ENCODE measurements around the gene TSHZ3.

Gene TSHZ3

DNA sequence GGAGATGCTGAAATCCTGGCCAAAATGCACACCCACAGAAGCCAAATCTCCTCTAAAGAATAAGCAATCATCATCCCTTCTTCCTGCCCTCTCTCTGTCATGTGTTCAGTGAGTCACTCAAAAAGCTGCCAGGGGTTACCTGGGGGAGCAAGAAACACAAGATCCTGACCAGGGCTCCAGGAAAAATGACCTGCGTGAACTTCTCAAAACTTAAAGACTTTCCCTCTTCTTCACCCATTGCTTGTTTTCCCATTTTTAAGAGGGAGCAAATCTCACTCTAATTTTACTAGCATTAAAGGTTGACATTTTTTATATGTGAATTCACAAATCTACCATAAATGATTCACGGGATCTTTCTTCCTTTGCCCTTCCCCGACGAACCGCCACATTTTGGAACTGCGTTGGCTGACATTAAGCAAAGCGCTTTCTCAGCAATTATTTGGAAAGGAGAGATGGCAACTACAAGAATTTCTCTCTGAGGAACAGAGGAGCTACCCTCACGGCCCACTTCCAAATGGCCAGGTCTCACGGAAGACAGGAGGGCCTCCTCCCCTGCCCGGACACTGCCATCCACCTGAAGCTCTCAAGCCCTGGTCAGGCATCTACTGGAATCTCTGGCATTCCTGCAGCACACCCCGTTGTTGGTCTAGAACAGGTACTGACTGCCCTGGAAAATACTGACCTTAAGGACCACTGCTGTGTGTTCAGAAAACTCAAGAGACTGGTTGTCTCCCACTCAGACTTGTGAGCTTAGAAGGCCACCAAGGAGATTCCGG lies 14.2 kb downstream of the TSHZ3 start:
- no peak for DNase-seq

DNA sequence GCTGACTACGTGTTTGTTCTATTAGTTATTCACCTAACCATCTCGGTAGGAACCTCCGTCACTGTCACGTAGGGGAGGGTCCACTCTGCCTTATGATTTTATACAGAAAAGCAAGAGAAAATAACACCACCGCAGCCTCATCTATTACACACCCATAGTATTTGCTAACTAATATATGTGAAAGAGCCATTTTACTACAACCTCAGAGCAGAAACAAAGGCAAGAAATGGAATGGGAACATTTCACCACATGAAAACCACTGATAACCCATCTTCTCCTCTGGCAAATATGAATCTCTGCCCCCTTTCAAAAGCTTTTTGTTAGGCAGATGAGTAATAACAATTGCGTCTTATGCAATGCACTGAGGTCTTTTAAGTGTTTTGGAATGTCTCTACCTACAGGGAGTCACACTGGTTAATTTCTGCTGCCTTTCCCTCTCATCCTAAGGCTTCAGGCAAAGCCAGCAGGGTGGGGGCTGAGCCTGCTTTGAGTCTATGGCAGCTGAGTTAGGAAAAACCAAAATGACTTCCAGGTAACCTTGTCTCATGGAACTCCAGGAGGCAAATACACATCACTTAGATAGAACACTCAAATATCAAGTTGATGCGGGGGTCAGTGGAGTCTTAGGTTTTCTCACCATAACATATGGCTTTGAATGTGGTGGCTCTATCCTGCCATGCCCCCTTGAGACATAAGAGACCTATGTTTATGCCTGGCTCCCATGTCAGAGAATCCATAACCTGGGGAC lies 15.0 kb downstream of the TSHZ3 start:
- DNase-seq: no peak

DNA sequence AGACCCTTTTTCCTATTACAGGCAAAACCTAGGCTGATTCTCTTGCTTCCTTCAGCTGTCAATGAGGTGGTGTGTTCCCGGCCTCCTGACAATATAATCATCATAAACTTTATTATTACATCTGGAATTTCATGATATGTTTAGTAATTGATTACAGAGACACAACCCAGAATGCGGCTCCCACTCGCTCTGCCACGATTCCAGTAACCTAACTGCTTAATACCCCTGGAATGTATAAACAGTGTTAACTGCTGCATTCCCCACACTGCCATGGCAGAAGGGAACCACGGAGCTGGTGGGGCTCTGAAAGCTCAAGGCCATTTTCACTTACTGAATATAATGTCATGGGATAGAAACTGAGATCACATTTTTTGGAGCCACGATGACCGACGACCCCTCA lies 17.1 kb downstream of the TSHZ3 start:
- no peak for DNase-seq

DNA sequence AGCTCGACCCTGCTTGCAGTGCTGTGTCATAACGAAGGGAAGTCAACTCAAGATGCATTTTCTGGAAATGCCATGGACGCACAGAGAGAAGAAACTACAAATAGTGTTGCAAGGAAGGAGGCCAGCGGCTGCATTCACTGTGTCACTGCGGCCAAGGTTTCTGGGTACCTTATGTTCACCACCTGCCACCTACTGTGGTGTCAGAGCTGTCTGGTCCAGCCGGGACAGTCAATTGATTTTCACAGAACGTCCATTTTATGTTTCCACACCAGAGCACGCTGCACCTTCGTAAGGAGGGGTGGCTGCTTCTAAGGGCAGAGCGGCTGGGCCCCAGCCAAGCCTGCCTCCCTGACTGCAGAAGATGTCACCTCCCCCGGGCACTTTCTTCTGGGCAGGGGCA lies 17.7 kb downstream of the TSHZ3 start:
- no peak for DNase-seq

DNA sequence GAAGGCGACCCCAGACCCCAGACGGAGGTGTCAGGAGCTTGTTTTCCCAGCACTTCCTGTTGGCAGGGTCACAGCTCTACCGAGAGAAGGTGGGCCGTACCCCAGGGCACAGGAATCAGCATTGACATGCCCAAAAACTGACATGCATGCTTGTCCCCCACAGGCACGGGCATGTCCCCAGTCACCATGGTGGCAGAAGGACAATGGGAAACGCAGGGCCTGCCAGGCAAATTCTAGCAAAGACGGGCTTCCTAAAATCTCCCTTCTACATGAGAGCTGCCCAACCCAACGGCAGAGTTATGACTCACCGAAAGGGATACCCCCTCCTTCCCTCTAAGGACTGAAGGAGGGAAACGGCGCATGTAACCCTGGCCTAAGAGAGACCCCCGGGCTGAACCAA lies 18.5 kb downstream of the TSHZ3 start:
- no peak for DNase-seq

DNA sequence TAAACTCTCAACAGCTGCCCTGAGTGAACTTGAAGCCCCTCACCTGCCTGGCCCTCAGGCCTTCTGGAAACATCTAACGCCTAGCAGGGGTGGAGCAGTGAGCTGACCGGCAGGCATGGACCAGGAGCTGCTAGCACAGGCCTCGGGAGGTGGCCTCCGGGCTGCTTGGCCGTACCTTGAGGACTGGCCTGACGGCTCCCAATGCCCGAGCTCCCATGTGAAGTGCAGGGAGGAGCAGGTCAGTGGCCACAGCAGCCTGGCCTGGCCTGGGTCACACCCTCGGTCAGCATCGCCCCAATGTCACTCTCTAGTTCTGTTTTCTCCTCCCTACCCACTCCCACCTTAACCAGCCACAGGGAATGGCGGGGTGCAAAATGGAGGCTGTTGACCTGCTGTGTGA lies 19.0 kb downstream of the TSHZ3 start:
- no peak for DNase-seq

DNA sequence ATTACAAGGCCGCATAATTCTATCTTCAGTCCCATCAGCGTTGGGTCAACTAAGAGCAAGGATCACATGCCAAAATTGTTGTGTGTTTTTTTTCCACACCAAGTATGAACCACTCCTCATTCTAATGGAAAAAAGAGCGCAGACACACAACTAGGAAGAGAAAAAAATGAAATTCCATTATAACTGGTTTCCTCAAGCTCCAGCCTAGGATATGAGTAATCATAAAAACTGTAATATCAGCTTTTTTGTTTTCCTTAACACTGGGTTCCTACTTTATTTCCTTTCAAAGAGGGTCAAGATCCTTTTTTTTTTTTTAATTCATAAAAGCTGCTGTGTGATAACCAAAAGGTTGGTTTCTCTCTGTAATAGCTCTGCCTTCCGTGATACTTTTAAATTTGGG lies 19.4 kb downstream of the TSHZ3 start:
- DNase-seq: no peak

DNA sequence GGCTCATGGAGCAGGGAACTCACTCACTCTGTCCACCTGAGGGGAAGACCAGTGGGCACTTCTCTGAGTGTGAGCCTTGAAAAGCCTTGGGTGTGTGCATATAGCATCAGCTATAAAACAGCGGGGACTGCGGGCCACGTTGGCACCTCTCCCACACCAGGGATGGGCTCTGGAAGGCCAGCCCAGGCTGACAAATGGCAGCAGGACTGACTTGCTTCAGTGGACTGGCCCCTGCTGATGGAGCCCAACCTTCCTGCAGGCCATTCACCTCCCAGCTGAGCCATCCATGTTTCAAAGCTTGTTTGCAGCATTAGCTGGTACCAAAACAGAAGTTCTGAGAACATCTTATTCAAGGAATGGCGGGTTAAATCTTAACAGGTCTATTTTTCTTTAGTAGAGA lies 21.0 kb downstream of the TSHZ3 start:
- DNase-seq: no peak

DNA sequence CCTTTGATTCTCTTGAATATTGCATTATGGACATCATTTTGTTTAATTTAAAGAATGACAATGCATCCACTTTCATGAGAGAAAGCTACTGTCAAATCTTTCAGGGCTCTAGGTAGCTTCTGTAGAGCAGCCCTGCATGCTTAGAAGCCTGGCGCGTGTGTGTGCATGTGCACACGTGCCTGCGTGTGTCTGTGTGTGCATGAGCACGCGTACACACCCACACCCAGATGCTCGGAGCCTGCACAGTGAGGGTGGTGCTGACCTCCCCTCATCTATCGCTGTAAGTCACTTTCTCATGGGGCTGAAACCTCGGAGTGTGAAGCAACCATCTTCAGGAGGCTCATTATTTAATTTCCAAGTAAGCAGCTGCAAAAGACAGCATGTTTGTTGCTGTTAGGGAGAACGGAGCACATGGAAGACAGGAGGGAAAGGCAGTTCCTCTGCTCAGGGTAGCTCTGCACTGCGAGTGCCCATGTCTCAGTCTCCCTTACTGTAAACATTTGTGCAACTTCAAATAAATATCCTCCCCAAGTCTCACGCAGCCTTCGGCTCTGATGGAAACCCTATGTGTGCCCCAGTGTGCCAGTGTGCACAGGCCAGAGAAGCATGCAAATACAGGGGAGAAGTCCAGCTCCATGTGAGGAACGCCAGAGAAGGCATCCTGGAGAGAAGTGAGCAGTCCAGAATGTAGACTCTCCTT lies 22.8 kb downstream of the TSHZ3 start:
- DNase-seq: no peak

DNA sequence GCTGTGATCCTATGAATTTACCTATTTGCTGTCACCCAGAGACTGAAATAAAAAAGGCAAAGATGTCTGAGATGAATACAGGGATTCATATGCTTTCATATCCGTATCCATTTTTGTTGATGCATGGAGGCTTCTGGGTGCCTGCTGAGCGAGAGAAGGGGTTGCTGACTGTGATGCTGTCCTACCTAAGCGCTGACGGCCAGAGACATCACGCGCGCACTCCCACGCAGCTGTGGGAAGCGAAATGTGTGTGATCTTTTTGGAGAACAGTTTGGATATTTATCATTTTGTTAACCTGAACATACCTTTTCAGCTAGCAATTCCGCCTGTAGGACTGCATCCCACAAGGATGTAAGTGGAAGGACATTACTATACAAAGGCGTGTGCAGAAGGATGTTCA lies 23.9 kb downstream of the TSHZ3 start:
- no peak for DNase-seq

DNA sequence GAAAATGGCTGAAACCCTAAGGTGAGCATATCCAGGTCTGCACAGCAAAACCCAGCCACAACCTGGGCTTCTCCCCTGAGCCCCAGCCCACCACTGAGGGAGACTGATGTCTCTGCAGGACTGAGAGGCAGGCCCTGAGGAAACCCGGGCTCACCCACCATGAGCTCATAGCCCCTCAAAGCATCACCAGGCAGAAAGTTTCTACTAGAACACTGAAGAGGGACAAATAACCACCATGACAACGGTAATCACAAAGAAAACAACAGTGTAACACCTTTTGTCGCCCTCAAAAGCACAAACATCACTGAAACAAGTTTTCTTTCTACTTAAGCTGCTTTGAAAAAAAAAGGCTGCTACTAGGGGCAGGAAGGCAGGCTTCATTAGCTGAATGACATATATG lies 29.8 kb downstream of the TSHZ3 start:
- DNase-seq: no peak

DNA sequence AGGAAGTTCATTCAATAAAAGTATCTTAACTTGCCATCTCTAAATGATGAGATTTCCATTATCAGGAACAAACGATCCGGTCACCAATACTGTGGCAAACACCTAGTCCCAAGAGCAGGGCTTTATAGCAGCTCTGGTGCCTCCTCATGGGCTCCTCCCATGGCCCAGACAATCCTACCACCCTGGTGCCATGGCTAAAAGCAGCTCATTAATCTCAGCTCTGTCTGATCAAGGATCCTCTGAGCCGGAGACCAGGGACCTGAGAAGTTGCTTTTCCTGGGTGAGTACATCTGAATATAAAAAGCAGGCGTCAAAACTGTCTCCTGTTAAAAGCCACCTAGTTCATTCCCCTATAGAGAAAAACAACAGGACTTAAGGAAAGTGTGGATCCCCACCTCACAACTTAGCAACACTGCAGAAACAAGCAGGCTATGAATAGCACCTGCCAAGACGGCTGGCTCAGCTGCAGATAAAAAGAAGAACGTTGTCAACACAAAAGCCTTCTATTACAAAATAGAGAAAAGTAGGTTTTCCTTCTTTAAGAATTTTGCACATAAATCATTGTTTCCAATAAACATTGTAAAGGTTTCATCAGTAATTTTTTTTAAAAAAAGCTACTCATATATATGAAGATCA lies 30.3 kb downstream of the TSHZ3 start:
- DNase-seq: no peak

DNA sequence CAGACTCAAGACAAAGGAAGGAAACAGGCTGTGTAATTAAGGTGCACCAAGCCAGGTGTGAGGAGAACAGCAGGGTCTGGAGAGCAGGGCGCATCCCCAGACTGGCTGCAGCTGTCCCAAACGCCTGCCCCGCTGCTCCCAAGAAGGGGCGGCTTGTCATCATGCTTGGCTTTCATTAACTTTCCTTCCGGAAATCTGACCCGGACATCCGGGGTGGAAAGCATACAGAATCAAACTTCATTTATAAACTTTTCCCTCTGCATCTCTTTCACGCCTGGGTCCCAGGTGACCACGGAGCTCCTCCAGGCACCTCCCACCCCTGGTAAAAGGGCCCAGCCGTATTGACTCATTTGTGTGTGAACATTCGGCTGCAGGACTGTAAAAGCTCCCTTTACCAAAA lies 31.7 kb downstream of the TSHZ3 start:
- no peak for DNase-seq

DNA sequence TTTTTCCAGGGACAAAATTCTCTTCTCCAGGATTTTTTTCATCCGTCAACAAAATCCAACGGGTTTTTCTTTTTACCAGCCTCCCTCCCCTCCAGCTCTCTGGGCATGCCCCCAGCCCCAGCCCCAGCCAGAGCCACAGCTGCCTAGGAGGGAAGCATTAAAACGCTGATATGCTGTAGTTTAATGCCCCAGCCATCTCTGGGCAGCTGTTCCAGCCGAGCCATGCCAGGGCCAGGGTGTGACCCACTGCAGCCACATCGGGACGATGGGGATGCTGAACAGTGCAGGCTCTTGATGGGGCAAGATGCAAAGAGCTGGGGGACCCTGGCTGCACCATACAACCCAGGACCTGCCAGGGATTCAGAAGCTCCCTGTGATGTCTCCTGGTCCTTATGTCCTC lies 32.1 kb downstream of the TSHZ3 start:
- no peak for DNase-seq

DNA sequence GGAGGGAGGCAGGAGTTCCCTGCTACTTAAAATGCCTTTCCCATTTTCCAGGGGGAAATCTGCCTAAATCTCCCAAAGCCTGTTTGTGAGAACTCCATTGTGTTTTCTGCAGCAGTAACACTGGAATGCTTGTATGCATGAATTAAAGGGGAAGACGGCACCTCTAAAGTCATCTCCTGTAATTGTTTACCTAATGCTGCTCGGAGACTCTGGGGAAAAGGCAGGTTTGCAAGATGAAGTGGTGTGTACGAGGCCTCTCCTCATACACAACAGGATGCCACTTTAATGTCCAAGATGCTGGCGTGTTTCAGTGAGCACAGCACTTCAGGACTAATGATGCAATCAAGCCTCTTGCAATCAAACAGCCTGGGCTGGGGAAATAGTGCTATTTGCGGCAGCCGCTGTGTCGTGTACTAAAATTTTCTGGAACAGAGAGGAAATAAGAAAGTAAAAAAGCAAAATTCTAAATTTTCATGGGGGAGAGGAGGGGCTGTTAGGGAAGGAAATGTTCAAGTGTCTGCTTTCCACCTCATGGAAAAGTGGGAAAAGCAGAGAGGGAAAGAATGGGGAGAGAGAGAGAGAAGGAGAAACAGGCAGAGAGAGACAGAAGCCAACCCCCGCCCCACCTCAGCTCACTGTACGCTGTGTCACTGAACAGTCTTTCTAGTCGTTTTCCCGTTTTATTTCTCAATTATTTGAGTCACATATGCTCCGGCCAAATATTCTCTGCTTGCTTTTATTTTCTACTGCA lies 32.9 kb downstream of the TSHZ3 start:
- DNase-seq: peak; percentile 29

DNA sequence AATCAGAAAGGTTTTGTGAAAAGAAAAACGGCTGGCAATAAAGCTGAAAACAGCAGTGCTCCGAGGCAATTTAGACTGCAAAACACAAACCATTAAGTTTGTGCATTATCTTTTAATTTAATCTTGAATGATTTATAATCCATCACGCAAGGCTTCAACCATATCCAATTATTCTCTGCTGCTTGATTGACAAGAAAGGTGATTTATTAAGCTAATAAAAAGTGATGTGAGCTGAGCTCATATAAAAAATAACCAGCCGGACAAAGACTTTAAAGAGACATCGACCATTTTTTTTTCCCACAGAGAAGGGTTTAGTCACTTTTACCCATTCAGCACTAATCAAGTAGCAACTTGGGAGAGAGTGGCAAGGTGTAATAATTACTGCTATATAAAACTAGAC lies 33.6 kb downstream of the TSHZ3 start:
- DNase-seq: no peak

DNA sequence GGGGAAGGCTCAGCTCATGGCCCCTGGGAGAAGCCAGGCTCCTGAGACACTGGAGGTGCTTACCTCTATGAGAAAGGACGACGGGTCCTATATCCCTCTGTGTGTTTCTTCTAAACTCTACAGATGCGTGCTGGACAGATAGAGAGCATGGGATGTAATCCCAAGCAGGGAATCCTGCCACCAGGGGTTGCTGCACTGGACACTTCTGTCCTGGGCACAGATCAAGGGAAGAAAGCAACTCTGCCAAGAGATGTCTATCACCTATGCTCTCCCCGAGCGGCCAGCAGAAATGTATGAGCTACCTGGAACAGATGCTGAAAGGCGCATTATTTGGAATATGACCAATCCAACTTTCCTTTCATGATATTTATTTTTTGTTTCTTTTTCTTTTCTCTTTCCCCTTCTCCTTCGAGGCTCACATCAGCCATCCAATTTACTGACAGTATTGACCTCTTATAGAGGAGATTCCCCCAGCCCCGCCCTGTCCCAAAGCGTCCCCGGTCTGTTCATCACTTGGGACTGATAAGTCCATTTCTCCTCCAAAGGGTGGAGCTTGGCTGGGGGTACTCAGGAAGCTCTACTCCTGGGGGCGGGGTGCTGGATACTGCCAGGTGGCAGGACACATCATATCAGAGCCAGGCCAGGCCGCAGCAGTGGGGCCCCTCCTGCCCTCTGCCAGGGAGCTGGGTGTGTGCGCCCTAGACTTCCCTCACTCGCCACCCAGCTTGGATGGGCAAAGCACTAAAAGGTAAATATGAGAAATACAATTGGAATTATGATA lies 34.2 kb downstream of the TSHZ3 start:
- no peak for DNase-seq

DNA sequence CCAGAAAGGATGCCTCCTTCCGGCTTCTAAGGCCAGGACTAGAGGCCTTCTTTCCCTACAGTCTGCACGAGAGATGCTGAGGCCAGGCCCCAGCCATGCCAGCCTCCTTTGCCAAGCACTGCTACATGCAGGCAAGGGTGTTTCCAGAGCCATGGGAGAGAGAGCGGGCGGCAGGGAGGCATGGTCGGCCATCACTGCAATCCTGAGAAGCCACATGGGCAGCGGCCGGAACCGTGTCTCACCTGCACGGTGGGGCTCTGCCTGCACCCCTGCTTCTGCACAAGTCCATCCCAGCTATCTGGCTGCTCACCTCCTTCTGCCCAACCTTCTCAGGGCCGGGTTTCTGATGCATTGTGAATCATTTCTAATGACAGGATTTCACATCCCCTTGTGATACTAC lies 35.1 kb downstream of the TSHZ3 start:
- DNase-seq: no peak

DNA sequence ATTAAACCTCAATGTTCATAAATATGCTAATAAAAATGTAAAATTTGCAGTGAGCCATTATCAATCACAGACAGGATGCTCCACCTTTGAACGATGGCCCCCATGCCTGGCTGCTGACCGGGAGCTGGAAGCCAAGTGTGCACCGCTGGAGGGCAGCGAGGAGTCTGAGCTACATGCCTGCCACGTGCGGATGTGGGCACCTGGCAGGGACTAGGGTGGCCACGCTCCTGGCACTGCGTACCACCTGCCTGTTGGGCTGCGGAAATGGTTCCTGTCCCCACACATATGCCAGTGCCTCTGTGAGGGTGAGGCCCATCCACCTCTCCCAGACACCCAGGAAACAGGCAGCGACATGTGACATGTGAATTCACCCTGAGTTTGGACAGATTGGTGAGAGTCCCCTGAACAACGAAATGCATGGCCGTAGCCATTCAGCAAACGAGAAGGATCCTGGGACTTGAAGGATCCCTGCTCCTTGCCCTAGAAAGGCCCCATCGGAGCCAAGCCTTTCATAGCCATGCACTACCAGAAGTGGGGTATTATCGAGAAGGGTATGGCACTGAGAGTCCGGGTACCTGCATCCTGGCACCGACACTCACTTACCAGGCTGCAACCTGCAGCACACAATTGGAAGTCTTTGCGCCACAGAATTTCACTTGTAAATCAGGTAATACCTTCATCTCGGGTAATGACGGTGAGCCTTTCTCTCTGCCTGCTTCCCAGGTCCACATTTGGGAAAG lies 35.8 kb downstream of the TSHZ3 start:
- no peak for DNase-seq

DNA sequence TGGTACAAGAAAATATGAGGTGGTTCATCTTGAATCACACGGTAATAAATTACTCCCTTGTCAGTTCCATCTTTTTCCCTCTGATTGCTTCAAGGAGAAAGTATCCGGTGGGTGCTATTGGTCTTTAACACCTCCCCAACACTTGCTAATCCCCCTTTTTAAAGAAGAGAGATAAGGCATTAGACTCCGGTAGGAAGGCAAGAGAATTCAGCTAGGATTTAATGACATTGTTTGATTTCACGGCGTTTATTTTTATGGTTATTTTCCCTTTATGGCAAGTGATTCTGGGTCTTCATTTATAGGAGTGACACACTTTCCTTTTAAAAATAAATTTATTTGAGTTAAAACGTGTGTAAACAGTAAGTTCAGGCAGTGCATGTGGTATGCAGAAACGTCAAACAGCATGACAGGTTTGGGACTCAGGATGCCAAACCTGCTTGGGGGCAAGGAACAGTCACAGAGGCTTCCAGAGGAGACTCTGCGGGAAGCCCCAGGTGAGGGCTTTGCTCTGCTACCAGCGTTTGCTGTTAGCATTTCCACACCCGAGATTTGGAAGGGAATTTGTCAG lies 36.5 kb downstream of the TSHZ3 start:
- DNase-seq: no peak

Data from CD4-positive, alpha-beta T cell treated with Interferon gamma for 1 hour (primary cell).